OCI-LY1 (cell line): ENCODE results near the gene MACROH2A2.

Experiments
- H2AFZ ChIP-seq: fragments of 200-600 bp; sonication (generic), shearing (Covaris generic); 2 replicates; pipeline ENCODE4 v1.6.0; 2014; ENCODE audit warnings: antibody characterized with exemption, mild to moderate bottlenecking, low read length
- H3F3A ChIP-seq: fragments of 200-600 bp; sonication (generic), shearing (Covaris generic); 2 replicates; pipeline ENCODE4 v1.6.0; 2014; ENCODE audit warnings: mild to moderate bottlenecking, antibody characterized with exemption, low read length, moderate library complexity; ENCODE audit not compliant: insufficient read depth
- H3K27ac ChIP-seq: fragments of 200-600 bp; sonication (generic); 2 replicates; pipeline ENCODE4 v1.5.1; 2014; ENCODE audit warnings: low read length, mixed run types, mild to moderate bottlenecking, low read depth; ENCODE audit not compliant: poor library complexity, severe bottlenecking
- H3K27me3 ChIP-seq: fragments of 200-600 bp; sonication (generic); 2 replicates; pipeline ENCODE4 v1.6.0; 2014; ENCODE audit warnings: antibody characterized with exemption, mild to moderate bottlenecking, low read length, moderate library complexity; ENCODE audit not compliant: insufficient read depth
- H3K36me3 ChIP-seq: fragments of 200-600 bp; sonication (generic); 2 replicates; pipeline ENCODE4 v1.6.1; 2014; ENCODE audit warnings: mild to moderate bottlenecking, antibody characterized with exemption, low read length, moderate library complexity, mixed read lengths; ENCODE audit not compliant: insufficient read depth
- H3K4me1 ChIP-seq: fragments of 200-600 bp; sonication (generic); 2 replicates; pipeline ENCODE4 v1.5.1; 2014; ENCODE audit warnings: mild to moderate bottlenecking, low read length, moderate library complexity; ENCODE audit not compliant: insufficient read depth, severe bottlenecking
- H3K4me2 ChIP-seq: fragments of 200-600 bp; sonication (generic), shearing (Covaris generic); 2 replicates; pipeline ENCODE4 v1.6.1; 2014; ENCODE audit warnings: low read length
- H3K4me3 ChIP-seq: fragments of 200-600 bp; sonication (generic); 2 replicates; pipeline ENCODE4 v1.5.1; 2014; ENCODE audit warnings: low read length, low read depth, mild to moderate bottlenecking, mixed read lengths; ENCODE audit not compliant: poor library complexity, severe bottlenecking
- H3K79me2 ChIP-seq: fragments of 200-600 bp; shearing (Covaris generic); 2 replicates; pipeline ENCODE4 v1.6.1; 2016; ENCODE audit warnings: mixed run types, low read length, mixed read lengths; ENCODE audit not compliant: insufficient read depth
- H3K9ac ChIP-seq: fragments of 200-600 bp; sonication (generic), shearing (Covaris generic); 2 replicates; pipeline ENCODE4 v1.6.1; 2014; ENCODE audit warnings: mild to moderate bottlenecking, low read length, mixed read lengths
- H3K9me2 ChIP-seq: fragments of 200-600 bp; sonication (generic), shearing (Covaris generic); 2 replicates; pipeline ENCODE4 v1.6.1; 2014; ENCODE audit warnings: low read depth, mild to moderate bottlenecking, low read length, mixed read lengths
- H3K9me3 ChIP-seq: fragments of 200-600 bp; shearing (Covaris generic); 2 replicates; pipeline ENCODE4 v1.6.1; 2014; ENCODE audit warnings: low read length, mixed read lengths
- H4K20me1 ChIP-seq: fragments of 200-600 bp; sonication (generic), shearing (Covaris generic); 2 replicates; pipeline ENCODE4 v1.6.0; 2016; ENCODE audit warnings: mild to moderate bottlenecking, low read length; ENCODE audit not compliant: insufficient read depth
- EZH2 ChIP-seq: fragments of 200-600 bp; sonication (generic), shearing (Covaris generic); IDR thresholded peaks from 2 replicates; pipeline ENCODE4 v1.8.0; 2017; ENCODE audit warnings: borderline replicate concordance, mixed run types, mild to moderate bottlenecking, antibody characterized with exemption, low read length, moderate library complexity, mixed read lengths
- TF ChIP-seq, protein P1 (sequence below): fragments of 200-600 bp; sonication (generic), shearing (Covaris generic); IDR thresholded peaks from 2 replicates; pipeline ENCODE4 v1.5.1; 2017; ENCODE audit warnings: mild to moderate bottlenecking, antibody characterized with exemption, low read length, moderate library complexity, mixed read lengths

The MACROH2A2 gene

GRCh38 chr10:70130878-70131559, 78.4 kb downstream of the MACROH2A2 start:
- H3K4me2 ChIP-seq = peak overlapping the region; percentile 91
- H3K79me2 ChIP-seq = 0 out of 2 replicates have a peak, but pooled peaks cover 6% of the 10 kb centered on the region
- no peaks in the 10 kb centered on the region for H3K27me3 ChIP-seq
- H3K27ac ChIP-seq = peak overlapping the region; percentile 4
- peak overlapping the region; percentile 95; the same call in 1 of the 2 replicates for H3K9ac ChIP-seq
- H3K9me2 ChIP-seq = no peaks in the 10 kb centered on the region
- H3K4me1 ChIP-seq = peaks cover 38% of the 10 kb centered on the region
- peak overlapping the region; percentile 82 for H3K4me3 ChIP-seq
- peaks cover 7% of the 10 kb centered on the region; the same call in 1 of the 2 replicates for H3F3A ChIP-seq
- H4K20me1 ChIP-seq = no peaks in the 10 kb centered on the region
- TF ChIP-seq EZH2 = no peak
- no peak overlapping the region for H2AFZ ChIP-seq
- H3K36me3 ChIP-seq = no peaks in the 10 kb centered on the region
- no peaks in the 10 kb centered on the region for H3K9me3 ChIP-seq

GRCh38 chr10:70131560-70131937, 78.9 kb downstream of the MACROH2A2 start:
- Histone ChIP-seq H3K9ac (peak overlapping the region; percentile 95), H3K79me2 (0 out of 2 replicates have a peak, but pooled peaks cover 6% of the 10 kb centered on the region)

GRCh38 chr10:70132098-70133029, 79.7 kb downstream of the MACROH2A2 start, which contains the start of gene AIFM2:
TSS of gene AIFM2 (minus strand) at chr10:70132825. CDS start at chr10:70124084, 8,741 bp downstream.
- Histone ChIP-seq H3K4me3 (peak within 1 kb of the TSS; percentile 82), H3K9ac (peak within 1 kb of the TSS; percentile 95)

More at GRCh38 chr10:70131560-70131937, 78.9 kb downstream of the MACROH2A2 start:
- Histone ChIP-seq H3K27me3 (no peaks in the 10 kb centered on the region), H3K9me2 (no peaks in the 10 kb centered on the region), H3F3A (peaks cover 7% of the 10 kb centered on the region; the same call in 1 of the 2 replicates), H2AFZ (no peak overlapping the region), H3K36me3 (no peaks in the 10 kb centered on the region), H4K20me1 (no peaks in the 10 kb centered on the region), H3K9me3 (no peaks in the 10 kb centered on the region), H3K27ac (peak overlapping the region; percentile 75), H3K4me1 (peaks cover 33% of the 10 kb centered on the region), H3K4me2 (peak overlapping the region; percentile 91), H3K4me3 (peak overlapping the region; percentile 82)
- TF ChIP-seq, protein P1, sequence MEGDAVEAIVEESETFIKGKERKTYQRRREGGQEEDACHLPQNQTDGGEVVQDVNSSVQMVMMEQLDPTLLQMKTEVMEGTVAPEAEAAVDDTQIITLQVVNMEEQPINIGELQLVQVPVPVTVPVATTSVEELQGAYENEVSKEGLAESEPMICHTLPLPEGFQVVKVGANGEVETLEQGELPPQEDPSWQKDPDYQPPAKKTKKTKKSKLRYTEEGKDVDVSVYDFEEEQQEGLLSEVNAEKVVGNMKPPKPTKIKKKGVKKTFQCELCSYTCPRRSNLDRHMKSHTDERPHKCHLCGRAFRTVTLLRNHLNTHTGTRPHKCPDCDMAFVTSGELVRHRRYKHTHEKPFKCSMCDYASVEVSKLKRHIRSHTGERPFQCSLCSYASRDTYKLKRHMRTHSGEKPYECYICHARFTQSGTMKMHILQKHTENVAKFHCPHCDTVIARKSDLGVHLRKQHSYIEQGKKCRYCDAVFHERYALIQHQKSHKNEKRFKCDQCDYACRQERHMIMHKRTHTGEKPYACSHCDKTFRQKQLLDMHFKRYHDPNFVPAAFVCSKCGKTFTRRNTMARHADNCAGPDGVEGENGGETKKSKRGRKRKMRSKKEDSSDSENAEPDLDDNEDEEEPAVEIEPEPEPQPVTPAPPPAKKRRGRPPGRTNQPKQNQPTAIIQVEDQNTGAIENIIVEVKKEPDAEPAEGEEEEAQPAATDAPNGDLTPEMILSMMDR = no peak
- no peak for TF ChIP-seq EZH2

More at GRCh38 chr10:70132098-70133029, 79.7 kb downstream of the MACROH2A2 start, which contains the start of gene AIFM2:
- no peak for TF ChIP-seq EZH2
- TF ChIP-seq, protein P1 = 0 out of 2 replicates have a peak, but pooled peaks have one; percentile 7
- Histone ChIP-seq H3K4me2 (peak within 1 kb of the TSS; percentile 91), H3K9me3 (no peaks in the 10 kb centered on the region), H3K9me2 (no peaks in the 10 kb centered on the region), H3K4me1 (peaks cover 29% of the 10 kb centered on the region), H3F3A (peaks cover 7% of the 10 kb centered on the region; the same call in 1 of the 2 replicates), H3K36me3 (no peaks in the 10 kb centered on the region), H3K27ac (peak within 1 kb of the TSS; percentile 75), H3K27me3 (no peaks in the 10 kb centered on the region), H4K20me1 (no peaks in the 10 kb centered on the region), H2AFZ (0 out of 2 replicates have a peak within 1 kb of the TSS, but pooled peaks have one; percentile 8), H3K79me2 (0 out of 2 replicates have a peak, but pooled peaks cover 6% of the 10 kb centered on the region)
